T1000 (cell line): ENCODE results near the gene LCE1C.

Source experiments
- DNase-seq: peaks from one replicate; lab custom pipeline; 2025; ENCODE audit warnings: mixed read lengths; lab: John Stamatoyannopoulos, UW

LCE1C gene

DNA sequence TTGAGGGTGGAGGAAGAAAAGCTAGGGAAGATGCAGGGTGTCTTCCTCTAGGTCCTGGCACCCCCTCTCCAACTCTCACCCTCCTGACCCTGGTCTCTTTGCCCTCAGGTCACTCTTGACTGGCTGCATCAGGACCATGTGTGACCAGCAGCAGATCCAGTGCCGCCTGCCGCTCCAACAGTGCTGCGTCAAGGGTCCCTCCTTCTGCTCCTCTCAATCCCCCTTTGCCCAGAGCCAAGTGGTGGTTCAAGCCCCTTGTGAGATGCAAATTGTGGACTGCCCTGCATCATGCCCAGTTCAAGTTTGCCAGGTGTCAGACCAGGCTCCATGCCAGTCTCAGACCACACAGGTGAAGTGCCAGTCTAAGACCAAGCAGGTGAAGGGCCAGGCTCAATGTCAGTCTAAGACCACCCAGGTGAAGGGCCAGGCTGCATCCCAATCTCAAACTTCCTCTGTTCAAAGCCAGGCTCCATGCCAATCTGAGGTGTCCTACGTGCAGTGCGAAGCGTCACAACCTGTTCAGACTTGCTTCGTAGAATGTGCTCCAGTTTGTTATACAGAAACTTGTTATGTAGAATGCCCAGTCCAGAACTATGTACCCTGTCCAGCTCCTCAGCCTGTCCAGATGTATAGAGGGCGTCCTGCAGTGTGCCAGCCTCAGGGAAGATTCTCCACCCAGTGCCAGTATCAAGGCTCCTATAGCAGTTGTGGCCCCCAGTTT, 46.8 kb downstream of the LCE1C start:
- DNase-seq: no peak

DNA sequence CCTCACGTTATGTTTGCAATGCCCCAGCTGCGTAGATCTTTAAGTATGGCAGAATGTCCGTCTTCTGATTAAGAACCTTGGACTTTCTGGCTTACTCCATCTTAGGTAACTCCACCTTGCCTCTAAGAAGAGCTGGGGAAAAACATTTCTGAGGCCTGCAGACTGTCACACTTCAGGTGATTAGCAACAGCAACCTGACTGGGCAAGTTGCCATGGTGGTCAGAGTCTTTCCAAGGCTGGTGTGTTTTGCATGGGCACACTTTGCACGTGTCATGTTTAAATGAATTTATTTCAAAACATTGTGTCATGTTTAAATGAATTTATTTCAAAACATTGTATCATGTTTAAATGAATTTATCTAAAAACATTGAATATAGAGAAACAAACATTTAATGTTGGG, 47.8 kb downstream of the LCE1C start:
- no peak for DNase-seq

DNA sequence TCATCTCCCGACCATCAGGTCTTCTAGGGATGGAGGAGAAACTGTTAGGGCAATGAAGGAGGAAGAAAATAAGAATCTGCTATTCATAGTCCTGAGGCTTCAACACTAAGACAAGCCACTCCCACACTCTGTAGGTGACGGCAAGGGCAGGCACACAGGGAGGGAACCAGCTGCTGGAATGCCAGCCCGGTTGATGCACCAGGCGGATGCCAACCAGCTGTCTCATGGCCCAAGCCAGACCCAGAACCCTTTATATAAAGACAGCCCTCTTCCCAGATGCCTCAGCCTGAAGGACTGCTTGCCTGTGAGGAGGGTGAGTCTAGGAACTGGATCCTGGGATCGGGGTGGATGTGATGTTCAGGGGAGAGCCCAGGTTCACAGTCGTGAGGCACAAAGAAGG, 48.7 kb downstream of the LCE1C start, which contains the start of gene KPRP:
TSS of gene KPRP (plus strand) at position 279 of the 400 bp plus-strand sequence. CDS start 1,564 bp downstream, outside the sequence.
- no peak for DNase-seq

- DNase-seq: no peak
These were observed 49.6 kb downstream of the LCE1C start for GRCh38 chr1:152756872-152757271.
